Amygdala (tissue), 56 donors: Measurements from ENCODE around the gene SDCCAG8.

Source experiments
- DNase-seq, 56 donors: peaks; one replicate each; lab custom pipeline; 2025; lab: John Stamatoyannopoulos, UW

Gene SDCCAG8

GRCh38 chr1:243414152-243414494 lies 158.3 kb downstream of the SDCCAG8 start:
- no peak for DNase-seq

- peak in 1 of 56 donors; percentile 7 for DNase-seq
Observed at GRCh38 chr1:243415663-243416408, 160.0 kb downstream of the SDCCAG8 start.

- no peak for DNase-seq
Observed at GRCh38 chr1:243416495-243416894, 160.7 kb downstream of the SDCCAG8 start.

GRCh38 chr1:243420016-243420945 lies 164.4 kb downstream of the SDCCAG8 start:
- DNase-seq, result no peak

- peak in 21 of 56 donors; percentile 11 to 49 (median 26) for DNase-seq
Observed at GRCh38 chr1:243420946-243421685, 165.3 kb downstream of the SDCCAG8 start.

- peak in 23 of 56 donors; percentile 9 to 61 (median 29) for DNase-seq
Observed at GRCh38 chr1:243421784-243422183, 165.9 kb downstream of the SDCCAG8 start.

GRCh38 chr1:243422362-243422761 lies 166.5 kb downstream of the SDCCAG8 start:
- no peak for DNase-seq

- no peak for DNase-seq
Observed at GRCh38 chr1:243428084-243428483, 172.2 kb downstream of the SDCCAG8 start.

- DNase-seq, result no peak
Observed at GRCh38 chr1:243428617-243429342, 172.9 kb downstream of the SDCCAG8 start.

GRCh38 chr1:243431591-243431990 lies 175.8 kb downstream of the SDCCAG8 start:
- no peak for DNase-seq

- no peak for DNase-seq
Observed at GRCh38 chr1:243432136-243432535, 176.3 kb downstream of the SDCCAG8 start.

GRCh38 chr1:243433737-243434370 lies 178.0 kb downstream of the SDCCAG8 start:
- no peak for DNase-seq

- DNase-seq, result no peak
Observed at GRCh38 chr1:243434594-243434993, 178.8 kb downstream of the SDCCAG8 start.

GRCh38 chr1:243435836-243436235 lies 180.0 kb downstream of the SDCCAG8 start:
- DNase-seq, result no peak

- no peak for DNase-seq
Observed at GRCh38 chr1:243438146-243438545, 182.3 kb downstream of the SDCCAG8 start.

GRCh38 chr1:243438815-243439214 lies 183.0 kb downstream of the SDCCAG8 start:
- DNase-seq, result no peak

- DNase-seq, result no peak
Observed at GRCh38 chr1:243440406-243440805, 184.6 kb downstream of the SDCCAG8 start.

GRCh38 chr1:243441601-243442000 lies 185.8 kb downstream of the SDCCAG8 start:
- DNase-seq, result no peak

- DNase-seq, result no peak
Observed at GRCh38 chr1:243443557-243443956, 187.7 kb downstream of the SDCCAG8 start.

- no peak for DNase-seq
Observed at GRCh38 chr1:243447347-243447746, 191.5 kb downstream of the SDCCAG8 start.
